ENCODE data around the gene EIF4B. TPM values are rescaled to one million over a fixed set of nuclear protein-coding genes. Genes with fewer than 3 reads are reported as not detected.
"Not testable (repeated sequence)": the region's sequence is repeated elsewhere in the genome, so short reads cannot be mapped to it uniquely, and the experiment has no call there.

The EIF4B gene, protein sequence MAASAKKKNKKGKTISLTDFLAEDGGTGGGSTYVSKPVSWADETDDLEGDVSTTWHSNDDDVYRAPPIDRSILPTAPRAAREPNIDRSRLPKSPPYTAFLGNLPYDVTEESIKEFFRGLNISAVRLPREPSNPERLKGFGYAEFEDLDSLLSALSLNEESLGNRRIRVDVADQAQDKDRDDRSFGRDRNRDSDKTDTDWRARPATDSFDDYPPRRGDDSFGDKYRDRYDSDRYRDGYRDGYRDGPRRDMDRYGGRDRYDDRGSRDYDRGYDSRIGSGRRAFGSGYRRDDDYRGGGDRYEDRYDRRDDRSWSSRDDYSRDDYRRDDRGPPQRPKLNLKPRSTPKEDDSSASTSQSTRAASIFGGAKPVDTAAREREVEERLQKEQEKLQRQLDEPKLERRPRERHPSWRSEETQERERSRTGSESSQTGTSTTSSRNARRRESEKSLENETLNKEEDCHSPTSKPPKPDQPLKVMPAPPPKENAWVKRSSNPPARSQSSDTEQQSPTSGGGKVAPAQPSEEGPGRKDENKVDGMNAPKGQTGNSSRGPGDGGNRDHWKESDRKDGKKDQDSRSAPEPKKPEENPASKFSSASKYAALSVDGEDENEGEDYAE
- polyA plus RNA-seq (2013, experiment 1 of 2; ENCODE audit: insufficient read length) = 199 TPM
- 392 TPM for polyA plus RNA-seq (2013, experiment 2 of 2; ENCODE audit: insufficient read length)

GRCh38 chr12:53005986-53006809 is at the start of gene EIF4B:
TSS of gene EIF4B (plus strand) at chr12:53006456. CDS start at chr12:53006484, 28 bp downstream.
- DNase-seq = peak; percentile 99

- DNase-seq = no peak
Observed at GRCh38 chr12:52956987-52957386, 49.3 kb upstream of the EIF4B start.

- DNase-seq = no peak
Observed at GRCh38 chr12:52964556-52965336, 41.5 kb upstream of the EIF4B start.

DNA sequence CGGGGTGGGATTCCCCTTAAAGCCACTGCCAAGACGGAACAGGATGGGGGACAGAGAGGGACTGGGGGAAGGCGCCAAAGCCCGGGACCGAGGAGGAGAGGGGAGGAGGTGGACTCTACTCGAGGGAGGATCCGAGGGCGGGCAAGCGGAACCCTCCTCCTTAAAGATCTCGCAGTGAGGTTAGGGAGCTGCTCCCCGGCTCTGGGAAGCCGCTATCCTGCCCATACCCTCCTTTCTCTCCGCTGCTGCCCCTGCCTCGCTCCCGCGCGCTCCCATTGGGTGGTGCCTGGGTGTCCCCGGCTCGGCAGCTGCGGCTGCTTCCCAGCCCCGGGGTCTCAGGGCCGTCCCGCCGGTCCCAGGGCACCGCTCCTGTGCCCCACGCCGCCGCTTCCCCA is 40.9 kb upstream of the EIF4B start:
- DNase-seq = no peak

DNA sequence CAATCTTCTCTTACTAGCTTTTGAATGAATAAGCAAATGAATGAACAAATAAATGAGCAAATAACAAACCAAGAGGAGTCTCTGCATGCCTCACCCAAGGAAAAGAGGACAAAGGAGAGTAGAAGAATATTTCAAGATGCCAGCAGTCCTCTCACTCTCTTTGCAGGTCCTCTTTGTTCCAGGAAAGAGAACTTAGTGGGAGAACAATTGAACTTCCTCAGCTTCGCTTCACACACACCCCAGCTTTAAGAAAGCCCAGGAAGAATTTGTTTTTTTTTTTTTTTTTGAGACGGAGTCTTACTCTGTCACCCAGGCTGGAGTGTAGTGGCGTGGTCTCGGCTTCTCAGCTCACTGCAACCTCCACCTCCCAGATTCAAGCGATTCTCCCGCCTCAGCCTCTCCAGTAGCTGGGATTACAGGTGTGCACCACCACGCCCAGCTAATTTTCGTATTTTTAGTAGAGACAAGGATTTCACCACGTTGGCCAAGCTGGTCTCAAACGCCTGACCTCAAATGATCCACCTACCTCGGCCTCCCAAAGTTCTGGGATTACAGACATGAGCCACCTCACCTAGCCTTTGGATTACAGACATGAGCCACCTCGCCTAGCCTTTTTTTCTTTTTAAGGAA is 37.0 kb upstream of the EIF4B start:
- no peak for DNase-seq

- DNase-seq = no peak
Observed at GRCh38 chr12:52969828-52970569, 36.3 kb upstream of the EIF4B start.

GRCh38 chr12:52971679-52972329 is 34.5 kb upstream of the EIF4B start:
- peak; percentile 58 for DNase-seq

- peak; percentile 52 for DNase-seq
Observed at GRCh38 chr12:52975204-52975603, 31.1 kb upstream of the EIF4B start.

DNA sequence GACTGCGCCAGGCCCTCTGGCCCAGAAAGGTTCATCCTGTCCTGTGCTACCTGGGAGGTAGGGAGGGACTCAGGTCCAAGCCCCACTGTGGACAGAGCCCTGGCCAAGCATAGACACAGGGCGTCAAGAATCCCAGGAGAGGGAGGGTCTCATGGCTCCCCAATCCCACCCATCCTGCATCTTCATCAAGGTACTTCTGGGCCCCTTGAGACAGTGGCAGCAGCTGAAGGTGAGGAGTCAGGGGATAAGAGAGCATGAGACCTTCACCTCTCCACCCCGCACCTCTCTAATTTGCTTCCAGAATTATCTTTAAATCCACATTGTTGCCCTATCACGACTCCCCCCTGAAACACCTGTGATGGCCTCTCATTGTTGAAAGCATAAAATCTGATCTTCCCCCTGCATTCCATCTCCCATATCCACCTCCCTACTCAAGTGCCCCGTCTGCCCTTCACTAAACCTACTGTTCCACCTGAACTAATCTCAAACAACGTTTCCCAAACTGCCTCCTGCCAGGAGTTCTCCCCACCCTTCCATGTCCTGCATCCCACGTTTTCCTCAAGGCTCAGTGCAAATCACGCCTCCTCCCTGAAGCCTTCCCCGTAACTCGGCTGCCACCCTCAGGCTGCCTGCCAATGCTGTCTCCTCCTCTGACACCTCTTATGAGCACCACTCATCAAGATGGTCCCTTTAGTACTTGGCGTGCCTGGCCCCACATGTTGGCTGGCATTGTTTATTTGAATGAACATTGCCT is 30.3 kb upstream of the EIF4B start:
- peak; percentile 52 for DNase-seq

GRCh38 chr12:52976574-52977071 is 29.6 kb upstream of the EIF4B start:
- peak; percentile 83 for DNase-seq

- DNase-seq = no peak
Observed at GRCh38 chr12:52977170-52977569, 29.1 kb upstream of the EIF4B start.

DNA sequence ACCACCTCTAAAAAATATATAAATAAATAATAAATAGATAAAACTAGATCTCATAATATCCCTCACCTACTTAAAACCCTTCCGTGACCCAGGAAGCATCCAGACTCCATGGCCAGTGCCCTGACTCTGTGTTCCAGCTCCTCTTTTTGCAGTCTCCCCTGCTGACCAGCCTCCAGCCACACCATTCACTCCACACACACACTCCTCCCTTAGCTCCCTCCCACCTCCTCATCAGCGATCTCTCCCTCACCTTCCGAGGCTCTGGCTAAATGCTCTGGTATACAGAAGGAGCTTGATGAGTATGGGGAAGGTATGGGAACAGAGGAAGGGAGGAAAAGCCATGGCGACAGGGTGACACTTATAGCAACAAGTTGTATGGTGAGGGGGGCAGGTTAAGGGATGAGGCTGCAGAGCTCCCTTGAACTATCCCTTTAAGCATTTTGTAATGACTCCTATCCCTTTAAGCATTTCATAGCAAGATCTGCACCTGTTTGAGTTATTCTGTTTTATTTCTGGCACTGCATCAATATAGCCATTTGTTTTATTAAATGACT is 26.1 kb upstream of the EIF4B start:
- DNase-seq = no peak

DNA sequence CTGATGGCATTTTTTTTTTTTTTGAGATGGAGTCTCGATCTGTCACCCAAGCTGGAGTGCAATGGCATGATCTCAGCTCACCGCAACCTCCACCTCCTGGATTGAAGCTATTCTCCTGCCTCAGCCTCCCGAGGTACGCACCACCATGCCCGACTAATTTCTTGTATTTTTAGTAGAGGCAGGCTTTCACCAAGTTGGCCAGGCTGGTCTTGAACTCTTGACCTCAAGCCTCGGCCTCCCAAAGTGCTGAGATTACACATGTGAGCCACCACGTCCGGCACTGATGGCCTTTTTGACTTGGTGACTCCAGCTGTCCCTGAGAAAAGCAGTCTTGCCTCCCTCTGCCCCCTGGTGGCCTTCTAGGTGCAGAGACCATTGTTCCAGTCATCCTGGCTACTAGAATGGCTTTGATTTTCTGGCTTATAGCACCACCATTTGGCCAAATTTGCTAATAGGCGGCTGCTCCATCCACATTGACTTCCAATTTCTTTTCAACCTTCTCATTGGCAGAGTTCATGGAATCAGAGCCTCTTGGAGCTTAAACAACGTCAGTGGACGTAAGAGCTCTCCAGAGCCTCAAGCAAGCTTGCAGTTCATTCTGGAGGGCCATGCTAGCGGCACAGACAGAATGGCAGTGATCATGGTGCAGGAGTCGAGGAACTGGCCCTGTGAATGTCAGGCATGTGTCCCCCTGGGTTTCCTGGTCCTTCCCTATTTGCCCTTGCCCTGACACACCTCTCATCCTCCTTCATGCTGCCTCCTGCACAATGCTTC is 25.4 kb upstream of the EIF4B start:
- peak; percentile 89 for DNase-seq

- DNase-seq = no peak
Observed at GRCh38 chr12:52984136-52984535, 22.1 kb upstream of the EIF4B start.

DNA sequence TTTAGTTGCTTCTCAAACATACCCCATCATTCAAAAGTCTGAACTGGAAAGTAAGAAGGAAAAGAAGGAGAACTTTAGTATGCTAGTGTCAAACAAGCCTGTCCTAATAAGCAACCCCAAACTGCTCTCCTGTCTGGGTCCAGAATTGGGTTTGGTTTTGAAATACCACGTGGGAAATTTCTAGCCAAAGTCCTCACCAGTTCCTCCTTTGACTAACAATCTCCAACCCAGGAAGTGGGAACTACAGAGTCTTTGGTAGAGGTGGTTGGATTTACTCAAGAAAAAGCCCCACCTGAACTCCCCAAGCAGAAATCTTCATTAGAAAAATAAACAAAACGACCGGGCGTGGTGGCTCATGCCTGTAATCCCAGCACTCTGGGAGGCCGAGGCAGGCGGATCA is 17.4 kb upstream of the EIF4B start:
- DNase-seq = no peak

GRCh38 chr12:52990206-52990605 is 16.1 kb upstream of the EIF4B start:
- DNase-seq = no peak

- not testable (repeated sequence) for DNase-seq
Observed at GRCh38 chr12:52992240-52992639, 14.0 kb upstream of the EIF4B start.
